GM12878 (cell line): ENCODE measurements around the gene NMRK1. TPM values are rescaled to one million over a fixed set of nuclear protein-coding genes. Genes with fewer than 3 reads are reported as not detected.

Experiments
- ATAC-seq: fragments of 200-7000 bp; cut with Tn5 transposase; 3 replicates; pipeline ENCODE4 v1.9.1; 2020; ENCODE audit warnings: mild to moderate bottlenecking, moderate library complexity
- BruUV-seq: library from RNA; stranded (reverse); fragments of 400-500 nt; replicated peaks from 2 replicates; lab custom pipeline; 2021; lab: Mats Ljungman, UMichigan
- CTCF ChIA-PET: fragments of 300-600 bp; sonication (Branson Sonifier 250); formaldehyde crosslinking; extraction: SDS; loops from one replicate; lab custom pipeline; 2021; ENCODE audit warnings: inconsistent platforms; lab: Yijun Ruan, JAX
- POLR2A ChIA-PET: fragments of 350-600 bp; formaldehyde crosslinking; extraction: SDS; loops from one replicate; lab custom pipeline; 2021; ENCODE audit warnings: inconsistent platforms; lab: Charles Lee
- RAD21 ChIA-PET: fragments of 300-600 bp; sonication (Branson Sonifier 250); formaldehyde crosslinking; loops from one replicate; lab custom pipeline; 2023; ENCODE audit warnings: antibody characterized with exemption; ENCODE audit not compliant: unreplicated experiment; lab: Charles Lee
- SMC1A ChIA-PET: fragments of 300-600 bp; sonication (Branson Sonifier 250); formaldehyde crosslinking; loops from one replicate; lab custom pipeline; 2023; ENCODE audit not compliant: unreplicated experiment, uncharacterized antibody; lab: Charles Lee
- DNase-seq: peaks from one replicate; pipeline ENCODE4 v3.0.0-alpha.2; 2011; ENCODE audit warnings: low read depth, low spot score
- FAIRE-seq: peaks from 3 replicates; lab custom pipeline; 2011; peaks lifted over from hg19 to GRCh38; lab: Jason Lieb, UNC
- H2AFZ ChIP-seq: 2 replicates; pipeline ENCODE4 v1.6.0; 2011; ENCODE audit warnings: low read depth, low read length, control low read depth; ENCODE audit not compliant: control insufficient read depth
- H3K27ac ChIP-seq: 2 replicates; pipeline ENCODE4 v1.5.1; 2011; ENCODE audit warnings: control low read depth; ENCODE audit not compliant: control insufficient read depth, insufficient read depth
- H3K27me3 ChIP-seq, 2 experiments: replicated peaks in 1 of 2; 2 replicates each; pipeline versions ENCODE4 v1.6.0 to v1.6.1; 2011; ENCODE audit warnings: low read length in 1 of 2; ENCODE audit not compliant: control insufficient read depth in 2 of 2, insufficient read depth in 2 of 2
- H3K36me3 ChIP-seq, 2 experiments: 2 replicates each; pipeline ENCODE4 v1.5.1; 2011; ENCODE audit warnings: low read length in 1 of 2; ENCODE audit not compliant: control insufficient read depth in 2 of 2, insufficient read depth in 2 of 2
- H3K4me1 ChIP-seq: 2 replicates; pipeline ENCODE4 v1.6.1; 2011; ENCODE audit warnings: mild to moderate bottlenecking, low read length, moderate library complexity, mixed read lengths; ENCODE audit not compliant: control insufficient read depth, insufficient read depth
- H3K4me2 ChIP-seq: 2 replicates; pipeline ENCODE4 v1.6.0; 2011; ENCODE audit warnings: control low read depth; ENCODE audit not compliant: control insufficient read depth, insufficient read depth
- H3K4me3 ChIP-seq: fragments of 200-600 bp; sonication (generic); 2 replicates; pipeline ENCODE4 v1.5.1; 2016
- H3K79me2 ChIP-seq: 2 replicates; pipeline ENCODE4 v1.6.0; 2011; ENCODE audit warnings: low read length; ENCODE audit not compliant: control insufficient read depth, insufficient read depth
- H3K9ac ChIP-seq: 2 replicates; pipeline ENCODE4 v1.8.0; 2011; ENCODE audit warnings: low read length, control low read depth, mixed read lengths; ENCODE audit not compliant: control insufficient read depth, insufficient read depth
- H3K9me3 ChIP-seq: replicated peaks from 3 replicates; pipeline ENCODE4 v1.5.1; 2011; ENCODE audit warnings: mild to moderate bottlenecking, low read length; ENCODE audit not compliant: control insufficient read depth, insufficient read depth
- H4K20me1 ChIP-seq: 2 replicates; pipeline ENCODE4 v1.6.0; 2011; ENCODE audit not compliant: control insufficient read depth, insufficient read depth
- ATF2 ChIP-seq: IDR thresholded peaks from 2 replicates; pipeline ENCODE4 v1.6.1; 2012; ENCODE audit warnings: low read length, inconsistent platforms
- BCLAF1 ChIP-seq: fragments of 450-650 bp; IDR thresholded peaks from 2 replicates; pipeline ENCODE4 v1.6.1; 2017; ENCODE audit warnings: antibody characterized with exemption, mild to moderate bottlenecking, moderate library complexity
- CEBPB ChIP-seq, 2 experiments: fragments of 150-350 bp in 1 of 2; IDR thresholded peaks; 2 replicates each; pipeline ENCODE4 v1.6.1; 2012 to 2014; ENCODE audit warnings: low read depth in 2 of 2, low read length in 2 of 2, borderline replicate concordance in 1 of 2, inconsistent platforms in 1 of 2
- FOS ChIP-seq: IDR thresholded peaks from 3 replicates; pipeline ENCODE4 v1.6.1; 2011; ENCODE audit warnings: borderline replicate concordance; ENCODE audit not compliant: insufficient read length; ENCODE audit errors: extremely low read depth
- NFXL1 ChIP-seq: fragments of 450-650 bp; IDR thresholded peaks from 2 replicates; pipeline ENCODE4 v1.6.1; 2017; ENCODE audit warnings: antibody characterized with exemption, mild to moderate bottlenecking, borderline replicate concordance
- NR2C2 ChIP-seq: IDR thresholded peaks from 2 replicates; pipeline ENCODE4 v1.6.1; 2011; ENCODE audit warnings: borderline replicate concordance, low read depth; ENCODE audit not compliant: control insufficient read depth, insufficient read length
- SMAD1 ChIP-seq: fragments of 450-650 bp; IDR thresholded peaks from 2 replicates; pipeline ENCODE4 v1.6.1; 2018; ENCODE audit warnings: mild to moderate bottlenecking, low read depth; ENCODE audit not compliant: partially characterized antibody
- YY1 ChIP-seq: IDR thresholded peaks from 2 replicates; pipeline ENCODE4 v1.6.1; 2011; ENCODE audit warnings: low read depth, mild to moderate bottlenecking, low read length
- WGBS: methylation state at CpG from one replicate; pipeline ENCODE4 v1.1.6; 2016; ENCODE audit warnings: low lambda C conversion rate; ENCODE audit not compliant: insufficient replicate concordance, insufficient coverage; ENCODE audit errors: missing lambda C conversion rate; 5-methylcytosine and 5-hydroxymethylcytosine counted together
- in situ Hi-C: fragments of 300-500 bp; cut with MboI; formaldehyde crosslinking; loops from 9 replicates; pipeline ENCODE4 v1.14.3; 2018; ENCODE audit warnings: mixed read lengths
- intact Hi-C: fragments of 100-400 bp; cut with micrococcal nuclease; formaldehyde crosslinking; loops from one replicate; pipeline ENCODE4 v1.14.2; 2022; ENCODE audit not compliant: unreplicated experiment
- polyA plus RNA-seq, 11 experiments: library from polyadenylated mRNA; depleted of rRNA in 4 of 11; unstranded in 6 of 11; stranded (reverse) in 5 of 11; fragments of >200 nt; fragmentation: Nextera tagmentation in 4 of 11; fragmentation: Illumina TruSeq in 1 of 11; extraction: Ambion mirVana in 4 of 11; extraction: Trizol in 1 of 11; gene quantifications; 1 replicate in 1 of 11; 2 replicates in 10 of 11; pipeline versions ENCODE4 v1.2.1 to v1.2.3, GENCODE V29; 2011 to 2016; ENCODE audit warnings: inconsistent platforms in 2 of 11, missing spikeins in 2 of 11, low read depth in 1 of 11
- total RNA-seq, 4 experiments: library from RNA; depleted of rRNA in 3 of 4; stranded (reverse); fragments of >200 nt in 3 of 4; fragmentation: Illumina TruSeq in 1 of 4; extraction: Trizol in 1 of 4; gene quantifications; 2 replicates each; pipeline versions ENCODE4 v1.2.1 to v1.2.3, GENCODE V29; 2013 to 2021

NMRK1 gene
- total and polyA plus RNA-seq, 10 of the 15 experiments (the other 5 are each of a cell fraction or from before 2014, with no cell fraction given) = 8.4 to 17.2 (median 12.1) TPM

DNA sequence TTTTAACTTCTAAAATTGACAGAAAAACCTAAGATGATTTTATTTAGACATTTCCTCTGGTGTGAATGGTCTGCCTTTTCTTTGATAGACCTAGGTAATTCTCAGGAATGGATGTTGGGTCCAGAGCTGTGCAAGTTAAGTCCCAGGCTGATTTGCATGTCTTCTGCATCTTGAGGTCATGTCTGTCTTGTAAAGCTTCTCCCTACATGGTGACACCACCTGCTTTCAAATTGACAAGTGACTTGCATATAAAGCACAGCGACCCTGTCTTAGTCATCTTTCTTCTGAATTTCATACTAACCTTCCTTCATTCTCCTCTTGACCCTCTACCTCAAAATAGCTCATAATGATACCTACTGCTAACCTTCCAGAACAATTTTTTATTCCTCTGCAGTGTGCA lies 29.6 kb upstream of the NMRK1 start:
- CTCF ChIA-PET = interaction anchor here (0.9 kb wide), 1 partner anchor 12 kb away, joined by 4 read pairs; no protein-coding TSS in a partner anchor
- BruUV-seq = no TSS peak
- intact Hi-C loops = no loop called here

More for the DNA sequence above, 29.6 kb upstream of the NMRK1 start:
- H3K9me3 ChIP-seq = no peaks in the 10 kb centered on the region
- H3K9ac ChIP-seq = no peak overlapping the region
- no peaks in the 10 kb centered on the region; the same call in none of the 2 replicates for H3K79me2 ChIP-seq
- no peaks in the 10 kb centered on the region for H3K27me3 ChIP-seq
- no peak overlapping the region for H3K27ac ChIP-seq
- peaks cover 7% of the 10 kb centered on the region in 2 experiments for H3K36me3 ChIP-seq
- no peaks in the 10 kb centered on the region for H3K4me1 ChIP-seq
- no peak overlapping the region for H3K4me2 ChIP-seq
- 5% methylated on average over 1 of the region's 1 CpG for WGBS
- in situ Hi-C loops = no loop called here
- RAD21 ChIA-PET = no interaction called here
- POLR2A ChIA-PET = interaction anchor here (0.7 kb wide), 1 partner anchor 8 kb away, joined by 3 read pairs; no protein-coding TSS in a partner anchor
- TF ChIP-seq BCLAF1 (no peak), NFXL1 (no peak), YY1 (no peak), CEBPB (IDR thresholded peaks at IDR 0.05; ENCODE audit: borderline replicate concordance in 1 of 2, low read depth in 2 of 2, low read length in 2 of 2) (no peak), FOS (no peak), ATF2 (no peak), SMAD1 (no peak), NR2C2 (no peak)
- H4K20me1 ChIP-seq = 0 out of 2 replicates have a peak, but pooled peaks cover 3% of the 10 kb centered on the region
- no peak for FAIRE-seq
- H2AFZ ChIP-seq = no peak overlapping the region
- no peak for DNase-seq
- ATAC-seq = no peak
- SMC1A ChIA-PET = interaction anchor here (0.6 kb wide), 1 partner anchor 931 kb away, joined by 3 read pairs; no protein-coding TSS in a partner anchor
- no peak overlapping the region for H3K4me3 ChIP-seq
